Stimulated activated CD8-positive, alpha-beta memory T cell treated with anti-CD3 and anti-CD28 coated beads, Interleukin-12 subunit alpha, Interleukin-12 subunit beta, amount 100 ng/mL, for 4 hours (primary cell): Measurements from ENCODE around the gene MPHOSPH9.
A peak's percentile ranks its signal among the peaks of the same experiment; 100 is the strongest.

Experiments used
- DNase-seq: peaks from one replicate; pipeline ENCODE4 v3.0.0-alpha.2; 2020; ENCODE audit warnings: low read depth

Gene MPHOSPH9

DNA sequence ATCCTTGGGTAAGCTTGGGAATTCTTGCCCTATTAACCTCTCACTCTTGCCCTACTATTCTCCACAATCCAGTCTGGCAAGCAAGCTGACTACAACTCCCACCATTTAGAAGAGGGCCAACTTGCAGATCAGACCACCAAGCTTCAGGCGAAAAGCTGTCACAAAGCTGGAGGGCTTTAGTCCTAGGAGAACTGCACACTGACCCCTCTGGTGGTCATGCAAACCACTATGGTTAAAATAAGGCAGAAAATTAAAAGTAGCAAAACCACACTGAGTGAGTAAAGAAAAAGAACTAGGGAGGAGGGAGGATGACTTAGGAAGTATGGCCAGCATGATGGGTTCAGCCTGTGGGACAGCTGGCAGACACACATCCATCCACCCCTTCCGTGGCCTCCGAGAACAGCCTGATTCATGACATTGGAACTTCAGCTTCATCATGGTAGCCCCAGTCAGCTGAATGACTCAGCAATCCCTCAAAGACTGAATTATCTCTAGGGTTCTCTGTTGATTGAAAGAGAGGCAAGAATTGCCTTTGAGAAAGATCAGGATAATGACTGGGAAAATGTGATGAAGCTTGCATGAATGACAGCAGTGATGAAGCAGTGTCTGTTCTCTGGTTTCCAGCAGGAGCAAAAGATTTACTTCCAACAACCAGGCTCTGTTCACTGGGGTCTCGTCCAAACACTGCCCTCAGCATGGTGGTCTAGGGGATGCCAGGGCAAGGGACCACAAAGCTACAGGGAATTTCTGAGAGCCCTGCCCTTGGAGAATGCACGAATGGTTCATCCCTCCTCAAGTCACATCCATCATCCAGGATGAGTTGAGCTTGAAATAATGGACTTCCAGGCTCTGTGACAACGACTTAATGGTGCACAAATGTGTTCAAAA, 106.4 kb downstream of the MPHOSPH9 start:
- DNase-seq, result no peak

DNA sequence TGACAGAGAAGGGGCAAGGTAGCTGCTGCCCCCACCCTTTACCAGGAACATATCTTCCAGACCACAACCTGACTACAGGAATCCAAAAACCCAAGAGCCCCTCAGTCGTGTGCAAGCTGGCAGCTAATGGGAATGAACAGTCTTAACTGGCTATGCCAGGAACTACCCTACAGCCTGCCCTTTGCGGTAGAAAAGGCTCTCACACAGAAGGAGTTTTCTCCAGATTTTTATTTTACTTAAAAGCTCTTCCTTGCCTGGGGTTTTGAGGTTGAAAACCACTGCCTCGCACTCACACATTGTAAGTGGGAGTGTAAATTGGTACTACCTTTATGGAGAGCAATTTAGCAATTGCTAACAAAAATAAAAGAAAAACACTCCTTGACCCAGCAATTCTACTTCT, 110.3 kb downstream of the MPHOSPH9 start:
- no peak for DNase-seq

- DNase-seq, result no peak
These were observed 111.3 kb downstream of the MPHOSPH9 start for GRCh38 chr12:123121670-123122069.

- DNase-seq, result no peak
These were observed 112.3 kb downstream of the MPHOSPH9 start for GRCh38 chr12:123120452-123121166.

DNA sequence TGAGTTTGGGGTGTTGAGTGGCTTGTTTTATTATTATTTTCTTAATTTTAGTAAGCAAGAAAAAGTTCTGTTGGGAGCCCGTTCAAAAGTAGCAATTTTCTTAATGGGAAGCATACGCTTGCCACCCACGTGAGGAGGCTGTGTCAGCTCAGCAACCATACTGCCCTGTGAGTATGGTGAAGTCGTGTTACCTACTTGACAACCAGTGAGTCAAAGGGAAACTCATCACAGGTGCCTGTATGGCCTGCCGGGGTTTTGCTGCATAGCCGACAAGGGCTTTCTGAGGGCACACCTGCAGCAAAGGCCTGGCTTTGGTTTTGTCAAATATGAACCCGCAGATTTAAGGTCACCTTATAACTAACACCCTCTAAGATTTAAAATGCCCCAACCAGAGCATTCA, 113.1 kb downstream of the MPHOSPH9 start:
- no peak for DNase-seq

GRCh38 chr12:123118497-123118896, 114.4 kb downstream of the MPHOSPH9 start:
- no peak for DNase-seq

DNA sequence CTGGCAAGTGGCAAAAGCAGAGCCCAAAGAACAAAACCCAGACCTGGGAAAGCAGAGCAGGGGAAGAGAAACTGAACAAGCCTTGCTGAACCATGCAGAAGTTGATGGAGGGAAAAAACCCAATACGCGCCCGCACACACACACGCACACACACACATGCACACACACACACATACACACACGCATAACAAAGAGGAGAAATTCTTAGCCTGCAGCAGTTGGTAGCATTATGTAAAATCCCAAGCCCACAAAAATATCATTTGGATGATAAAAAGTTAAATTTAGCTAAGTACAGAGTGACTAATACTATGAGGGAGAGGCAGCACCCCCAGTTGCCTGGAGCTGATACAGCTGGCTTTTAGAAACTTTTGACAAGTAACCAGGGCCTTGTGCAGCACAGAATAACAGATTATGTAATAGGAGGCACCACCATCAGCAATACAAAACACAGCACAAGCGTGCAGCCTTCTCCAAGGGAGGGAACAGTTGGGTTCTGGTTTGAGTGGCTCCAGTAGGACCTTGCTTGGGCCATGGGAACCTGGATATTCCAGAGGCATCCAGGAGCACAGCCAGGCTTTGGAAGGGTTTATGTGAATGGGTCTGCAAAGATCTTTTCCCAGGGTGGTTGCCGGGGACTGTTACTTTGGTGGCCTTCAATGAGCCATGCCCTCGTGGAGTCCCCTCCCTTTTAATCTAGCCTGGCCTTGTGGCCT, 117.4 kb downstream of the MPHOSPH9 start:
- no peak for DNase-seq

- DNase-seq, result no peak
These were observed 118.4 kb downstream of the MPHOSPH9 start for GRCh38 chr12:123114304-123115083.

GRCh38 chr12:123113026-123113425, 119.9 kb downstream of the MPHOSPH9 start:
- DNase-seq, result no peak

DNA sequence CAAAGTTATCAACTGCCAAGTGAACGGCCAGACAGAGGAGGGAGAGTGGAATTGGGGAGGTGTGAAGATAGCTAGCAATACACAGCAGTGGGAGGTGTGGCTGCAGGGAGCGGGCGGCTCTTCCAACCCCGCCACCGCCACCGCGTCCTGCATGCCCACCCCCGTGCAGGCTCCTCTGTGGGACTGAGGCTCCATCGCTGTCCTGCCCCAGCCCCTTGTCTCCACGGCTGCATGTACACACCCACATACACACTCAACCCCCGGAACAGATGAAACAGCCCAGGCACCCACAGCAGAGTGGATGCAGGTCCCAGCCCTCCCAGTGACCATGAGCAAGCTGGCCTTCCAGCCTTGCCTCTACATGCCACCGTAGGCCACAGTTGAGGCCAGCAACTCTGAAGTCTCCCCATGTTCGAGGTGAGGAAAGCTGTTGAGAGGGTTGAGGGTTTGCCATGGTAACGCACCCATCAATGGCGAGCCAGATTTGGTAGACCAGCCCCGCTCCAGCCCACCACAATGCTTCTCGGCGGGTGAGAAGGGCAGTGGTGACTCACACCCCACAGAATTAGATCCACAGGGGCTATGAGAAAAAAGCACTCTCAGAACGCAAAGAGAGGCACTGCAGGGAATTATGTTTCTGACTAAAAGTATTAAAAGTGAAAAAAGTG, 121.3 kb downstream of the MPHOSPH9 start:
- DNase-seq, result no peak

DNA sequence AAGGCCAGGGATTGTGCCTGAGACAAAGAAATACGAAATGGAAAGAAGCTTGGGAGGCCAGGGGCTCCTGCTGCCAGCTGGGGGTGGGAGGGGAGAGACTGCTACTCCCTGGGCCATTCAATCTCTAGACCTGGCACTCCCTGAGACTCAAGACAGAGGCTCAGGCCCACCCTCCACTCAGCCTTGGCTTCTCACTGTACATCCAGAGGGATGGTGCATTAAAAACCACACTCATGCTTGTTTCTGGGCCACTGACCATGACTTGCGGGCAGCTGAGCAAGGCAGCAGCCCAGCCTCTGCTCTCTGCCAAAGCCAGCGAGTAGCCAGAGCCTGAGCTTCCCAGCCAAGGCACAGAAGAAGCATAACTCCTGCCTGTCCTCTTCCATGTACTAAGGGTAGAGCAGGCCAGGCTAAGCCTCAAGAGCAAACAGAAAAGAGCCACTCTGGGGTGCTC, 123.6 kb downstream of the MPHOSPH9 start:
- DNase-seq, result no peak

DNA sequence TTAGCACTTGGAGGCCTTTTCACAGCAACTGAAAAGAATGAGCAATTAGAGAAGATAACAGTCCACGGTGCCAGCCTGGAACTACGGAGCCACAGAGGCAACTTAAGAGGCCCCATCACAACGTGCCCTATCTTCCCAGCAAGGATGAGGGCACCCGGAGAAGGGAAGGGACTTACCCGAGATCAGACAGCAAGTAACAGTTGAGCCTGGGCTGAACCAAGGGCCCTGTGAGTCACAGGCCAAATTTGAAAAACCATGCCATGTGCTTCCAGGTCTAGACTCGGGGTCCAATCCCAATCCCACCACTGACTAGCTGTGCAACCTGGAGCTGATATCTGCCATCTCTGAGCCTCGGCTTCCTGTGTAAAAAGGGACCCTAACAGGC, 124.3 kb downstream of the MPHOSPH9 start:
- no peak for DNase-seq

DNA sequence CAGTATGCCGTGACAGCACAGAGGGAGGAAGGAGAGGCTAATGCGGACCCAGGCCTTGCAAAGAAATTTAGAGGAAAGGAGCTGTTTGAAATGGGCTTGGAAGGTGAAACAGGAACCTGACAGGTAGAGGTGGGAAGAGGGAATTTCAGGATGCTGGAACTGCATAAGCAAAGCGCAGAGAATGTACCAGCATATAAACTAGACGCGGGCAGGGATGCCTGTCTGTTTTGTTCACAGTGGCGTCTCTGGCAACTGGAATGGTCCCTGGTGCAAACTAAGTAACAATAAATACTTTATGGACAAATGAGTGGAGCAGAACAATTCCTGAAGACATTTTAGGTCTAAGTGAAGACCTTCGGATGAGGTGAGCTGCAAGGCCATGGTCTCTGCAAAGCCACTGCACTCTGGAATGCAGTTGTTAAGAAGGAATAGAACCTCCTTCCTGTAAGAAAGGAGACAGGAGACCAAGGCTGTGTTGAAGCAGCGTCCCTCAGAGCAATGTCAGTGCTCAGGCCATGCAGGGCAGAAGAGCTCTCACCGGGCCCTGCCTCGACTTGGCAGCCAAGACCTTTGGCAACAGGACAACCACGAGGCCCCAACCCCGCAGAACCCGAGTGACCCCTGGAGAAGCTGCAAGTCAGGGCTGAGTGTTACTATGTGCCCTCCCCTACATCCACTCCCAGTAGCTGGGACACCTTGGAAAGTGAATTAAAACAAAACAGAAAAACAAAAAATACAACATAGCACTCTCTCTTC, 124.8 kb downstream of the MPHOSPH9 start:
- no peak for DNase-seq

DNA sequence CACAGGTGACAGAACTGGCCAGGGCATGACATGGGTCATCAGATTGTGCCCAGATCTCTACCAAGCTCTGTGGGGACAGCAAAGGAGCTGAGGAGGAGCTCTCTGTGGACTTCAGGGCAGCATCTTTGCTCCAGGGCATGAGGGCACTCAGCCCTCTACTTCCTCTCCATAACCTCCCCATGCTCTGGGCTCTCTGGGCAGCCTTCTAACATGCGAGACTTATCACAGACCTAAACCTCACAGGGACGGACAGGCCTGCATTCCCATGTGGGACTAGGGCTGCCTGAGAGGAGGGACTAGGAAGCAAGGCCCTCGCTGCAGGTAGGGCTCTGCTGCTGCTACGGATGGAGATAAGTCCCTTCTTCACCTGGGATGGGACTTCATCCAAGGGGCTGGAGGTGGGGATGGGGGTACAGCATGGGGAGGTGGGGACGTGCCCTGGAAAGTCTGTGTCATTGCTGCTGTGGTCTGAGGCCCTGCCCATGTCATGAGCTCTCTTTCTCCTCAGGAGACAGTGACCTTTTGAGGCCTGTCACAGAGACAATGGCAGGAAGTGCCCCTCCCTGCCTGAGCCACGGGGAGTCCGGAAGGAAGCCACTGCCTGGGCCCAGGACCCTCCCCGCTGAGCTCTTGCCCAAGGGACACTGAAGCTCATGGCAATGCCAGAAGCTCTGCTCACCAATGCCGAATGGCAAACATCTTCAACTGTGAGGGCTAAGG, 126.1 kb downstream of the MPHOSPH9 start:
- DNase-seq, result peak; percentile 34

GRCh38 chr12:123105211-123105826, 127.6 kb downstream of the MPHOSPH9 start:
- DNase-seq, result no peak

DNA sequence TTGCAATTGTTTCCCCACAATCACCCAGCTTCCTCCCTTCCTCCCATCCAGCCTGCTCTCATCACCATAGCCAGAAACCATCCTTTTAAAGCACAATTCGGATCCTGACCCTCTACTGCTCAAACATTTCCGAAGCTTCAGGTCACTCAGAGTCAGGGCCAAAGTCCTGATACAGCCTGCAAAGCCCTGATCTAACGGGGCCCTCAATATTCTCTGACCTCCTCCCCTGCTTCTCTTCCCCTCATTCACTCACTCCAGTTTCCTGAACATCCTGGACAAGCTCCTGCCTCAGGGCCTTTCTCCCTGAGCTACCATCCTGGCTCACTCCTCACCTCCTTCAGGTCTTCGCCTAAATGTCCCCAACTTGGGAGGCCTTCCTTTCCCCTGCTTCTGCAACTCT, 128.1 kb downstream of the MPHOSPH9 start:
- no peak for DNase-seq
